HepG2 (cell line): Measurements from ENCODE around the gene P4HTM. TPM values are rescaled to one million over a fixed set of nuclear protein-coding genes. Genes with fewer than 3 reads are reported as not detected.
A peak's percentile ranks its signal among the peaks of the same experiment; 100 is the strongest.

Experiments used
- DBP ChIP-seq: sonication (generic); formaldehyde crosslinking; IDR thresholded peaks from 2 replicates; pipeline ENCODE4 v1.4.0; 2020; ENCODE audit warnings: missing genetic modification reagents; ENCODE audit errors: not compliant biosample characterization
- FIP1L1 ChIP-seq: fragments of 200-400 bp; formaldehyde crosslinking; IDR thresholded peaks from 2 replicates; pipeline ENCODE4 v1.6.1; 2018; ENCODE audit warnings: low read depth, mild to moderate bottlenecking, low read length, moderate library complexity, borderline replicate concordance; ENCODE audit not compliant: insufficient read depth
- ISL2 ChIP-seq: sonication (generic); formaldehyde crosslinking; IDR thresholded peaks from 2 replicates; pipeline ENCODE4 v1.5.0; 2020; ENCODE audit warnings: missing genetic modification reagents
- KAT7 ChIP-seq: IDR thresholded peaks from 2 replicates; pipeline ENCODE4 v1.6.1; 2018; ENCODE audit warnings: borderline replicate concordance, missing compliant biosample characterization
- KDM5A ChIP-seq: fragments of 200-600 bp; sonication (generic); IDR thresholded peaks from 2 replicates; pipeline ENCODE4 v1.7.0; 2018; ENCODE audit warnings: antibody characterized with exemption, mild to moderate bottlenecking, low read length, borderline replicate concordance
- MBNL3 ChIP-seq: fragments of 250-450 bp; sonication (Bioruptor Pico); conservative IDR thresholded peaks from 2 replicates; pipeline ENCODE4 v1.8.0; 2022; ENCODE audit warnings: mild to moderate bottlenecking, inconsistent platforms
- PAF1 ChIP-seq: IDR thresholded peaks from 2 replicates; pipeline ENCODE4 v1.6.1; 2016; ENCODE audit warnings: missing genetic modification reagents, missing compliant biosample characterization
- RARG ChIP-seq: sonication (generic); formaldehyde crosslinking; IDR thresholded peaks from 2 replicates; pipeline ENCODE4 v1.4.0; 2020; ENCODE audit warnings: low read depth, mild to moderate bottlenecking, missing genetic modification reagents
- SIN3B ChIP-seq: fragments of 150-350 bp; IDR thresholded peaks from 2 replicates; pipeline ENCODE4 v1.6.1; 2014; ENCODE audit warnings: low read length
- U2AF2 ChIP-seq: fragments of 200-400 bp; formaldehyde crosslinking; IDR thresholded peaks from 2 replicates; pipeline ENCODE4 v1.6.1; 2017; ENCODE audit warnings: low read depth, mild to moderate bottlenecking, low read length
- ZKSCAN8 ChIP-seq: IDR thresholded peaks from 2 replicates; pipeline ENCODE4 v1.6.1; 2016; ENCODE audit warnings: borderline replicate concordance, missing genetic modification reagents, missing compliant biosample characterization
- ZNF121 ChIP-seq: sonication (generic); formaldehyde crosslinking; IDR thresholded peaks from 2 replicates; pipeline ENCODE4 v1.5.0; 2020; ENCODE audit warnings: mild to moderate bottlenecking, missing genetic modification reagents
- ZNF263 ChIP-seq: sonication (generic); formaldehyde crosslinking; IDR thresholded peaks from 2 replicates; pipeline ENCODE4 v1.4.0; 2020; ENCODE audit warnings: missing genetic modification reagents
- ZNF614 ChIP-seq: IDR thresholded peaks from 2 replicates; pipeline ENCODE4 v1.6.1; 2018; ENCODE audit warnings: missing biosample characterization, missing genetic modification reagents, inconsistent platforms, borderline replicate concordance
- ZNF619 ChIP-seq: sonication (generic); formaldehyde crosslinking; IDR thresholded peaks from 2 replicates; pipeline ENCODE4 v1.4.0; 2020; ENCODE audit warnings: mild to moderate bottlenecking, missing genetic modification reagents
- ZNF660 ChIP-seq: sonication (generic); formaldehyde crosslinking; IDR thresholded peaks from 2 replicates; pipeline ENCODE4 v1.5.1; 2020; ENCODE audit warnings: mild to moderate bottlenecking, low read depth, missing genetic modification reagents, borderline replicate concordance
- ZNF724P ChIP-seq: sonication (generic); formaldehyde crosslinking; IDR thresholded peaks from 2 replicates; pipeline ENCODE4 v1.8.0; 2022; ENCODE audit warnings: missing genetic modification reagents, borderline replicate concordance
- ZNF746 ChIP-seq: sonication (generic); formaldehyde crosslinking; IDR thresholded peaks from 2 replicates; pipeline ENCODE4 v1.8.0; 2022; ENCODE audit warnings: mild to moderate bottlenecking, missing genetic modification reagents
- ZNF780A ChIP-seq: sonication (generic); formaldehyde crosslinking; IDR thresholded peaks from 2 replicates; pipeline ENCODE4 v1.8.0; 2022; ENCODE audit warnings: mild to moderate bottlenecking, missing genetic modification reagents, moderate library complexity
- ZNF891 ChIP-seq: sonication (generic); formaldehyde crosslinking; IDR thresholded peaks from 2 replicates; pipeline ENCODE4 v1.5.0; 2020; ENCODE audit warnings: mild to moderate bottlenecking, missing genetic modification reagents
- polyA plus RNA-seq, 8 experiments: library from polyadenylated mRNA; depleted of rRNA in 3 of 8; stranded (reverse) in 7 of 8; unstranded in 1 of 8; fragments of >200 nt; fragmentation: Illumina TruSeq in 4 of 8; extraction: Trizol in 4 of 8; gene quantifications; 2 replicates each; pipeline versions ENCODE4 v1.2.1 to v1.2.3, GENCODE V29; 2011 to 2016; ENCODE audit warnings: low read depth in 4 of 8, missing spikeins in 1 of 8, mixed read lengths in 1 of 8; ENCODE audit not compliant: insufficient read depth in 1 of 8
- total RNA-seq, 5 experiments: library from RNA; depleted of rRNA; stranded (reverse); fragments of >200 nt; fragmentation: Illumina TruSeq; extraction: Trizol; gene quantifications; 2 replicates each; pipeline ENCODE4 v1.2.3, GENCODE V29; 2016; ENCODE audit warnings: low read depth in 1 of 5
- TF ChIP-seq, protein P1 (sequence below): sonication (generic); formaldehyde crosslinking; conservative IDR thresholded peaks from 2 replicates; pipeline ENCODE4 v1.4.0; 2020; ENCODE audit warnings: missing genetic modification reagents
- TF ChIP-seq, protein P2 (sequence below): sonication (generic); formaldehyde crosslinking; IDR thresholded peaks from 2 replicates; pipeline ENCODE4 v1.4.0; 2020; ENCODE audit warnings: missing genetic modification reagents, borderline replicate concordance
- TF ChIP-seq, protein P3 (sequence below): sonication (generic); formaldehyde crosslinking; IDR thresholded peaks from 2 replicates; pipeline ENCODE4 v1.4.0; 2020; ENCODE audit warnings: mild to moderate bottlenecking, missing genetic modification reagents, borderline replicate concordance

Gene P4HTM
- total and polyA plus RNA-seq, 2 of the 13 experiments (the other 11 are each of a cell fraction or from before 2014, with no cell fraction given), result 0.01 TPM; not detected in 1

DNA sequence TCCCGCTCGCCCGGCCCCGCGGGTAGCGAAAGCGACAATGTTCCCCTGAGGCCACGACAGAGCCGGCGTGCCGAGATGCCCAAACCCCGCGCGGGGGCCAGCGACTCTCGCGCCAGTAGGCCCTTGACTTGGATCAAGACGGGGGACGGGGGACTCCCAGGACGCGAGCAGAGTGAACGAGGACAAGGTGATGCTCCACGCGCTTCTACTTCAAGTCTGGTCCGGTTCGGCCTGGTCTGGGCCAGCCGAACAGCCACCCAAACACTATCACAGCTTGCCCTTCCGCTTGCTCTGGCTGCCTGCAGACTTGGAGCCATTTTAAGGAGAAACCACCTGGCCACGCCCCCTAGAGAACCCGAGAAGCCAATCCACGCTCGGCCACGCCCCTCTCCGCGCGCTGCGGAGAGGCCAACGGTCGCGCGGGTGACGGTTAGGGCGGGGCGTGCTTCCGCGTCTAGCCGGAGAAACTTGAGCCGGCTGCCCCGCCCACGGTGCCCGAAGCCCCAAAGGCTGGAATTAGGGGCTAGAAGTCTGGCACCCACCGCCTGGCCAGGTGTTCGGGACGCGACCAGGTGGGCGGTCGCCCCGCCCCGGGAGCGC is 31.3 kb downstream of the P4HTM start (continued):
- TF ChIP-seq ZNF263 (CRISPR knock-in tag) (no peak; the same call in none of the 2 replicates), ZNF724P (CRISPR knock-in tag) (peak; percentile 89; the same call in 1 of the 2 replicates), ZNF614 (no peak; the same call in 1 of the 2 replicates), KDM5A (no peak; the same call in 1 of the 2 replicates), ZNF891 (CRISPR knock-in tag) (peak; percentile 99), SIN3B (peak; percentile 57; the same call in 1 of the 2 replicates), DBP (CRISPR knock-in tag) (no peak), U2AF2 (no peak), MBNL3 (CRISPR knock-in tag) (no peak), ZNF746 (CRISPR knock-in tag) (no peak; the same call in 1 of the 2 replicates), FIP1L1 (no peak), KAT7 (CRISPR knock-in tag) (peak; percentile 20; the same call in 1 of the 2 replicates), ZNF619 (CRISPR knock-in tag) (no peak), ZNF780A (CRISPR knock-in tag) (no peak), ZNF121 (CRISPR knock-in tag) (no peak), ZNF660 (CRISPR knock-in tag) (no peak), ISL2 (CRISPR knock-in tag) (peak; percentile 60; the same call in 1 of the 2 replicates), ZKSCAN8 (CRISPR knock-in tag) (no peak), RARG (CRISPR knock-in tag) (peak; percentile 80), PAF1 (CRISPR knock-in tag) (no peak)
- TF ChIP-seq, protein P1, sequence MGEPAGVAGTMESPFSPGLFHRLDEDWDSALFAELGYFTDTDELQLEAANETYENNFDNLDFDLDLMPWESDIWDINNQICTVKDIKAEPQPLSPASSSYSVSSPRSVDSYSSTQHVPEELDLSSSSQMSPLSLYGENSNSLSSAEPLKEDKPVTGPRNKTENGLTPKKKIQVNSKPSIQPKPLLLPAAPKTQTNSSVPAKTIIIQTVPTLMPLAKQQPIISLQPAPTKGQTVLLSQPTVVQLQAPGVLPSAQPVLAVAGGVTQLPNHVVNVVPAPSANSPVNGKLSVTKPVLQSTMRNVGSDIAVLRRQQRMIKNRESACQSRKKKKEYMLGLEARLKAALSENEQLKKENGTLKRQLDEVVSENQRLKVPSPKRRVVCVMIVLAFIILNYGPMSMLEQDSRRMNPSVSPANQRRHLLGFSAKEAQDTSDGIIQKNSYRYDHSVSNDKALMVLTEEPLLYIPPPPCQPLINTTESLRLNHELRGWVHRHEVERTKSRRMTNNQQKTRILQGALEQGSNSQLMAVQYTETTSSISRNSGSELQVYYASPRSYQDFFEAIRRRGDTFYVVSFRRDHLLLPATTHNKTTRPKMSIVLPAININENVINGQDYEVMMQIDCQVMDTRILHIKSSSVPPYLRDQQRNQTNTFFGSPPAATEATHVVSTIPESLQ (CRISPR knock-in tag), result no peak
- TF ChIP-seq, protein P2, sequence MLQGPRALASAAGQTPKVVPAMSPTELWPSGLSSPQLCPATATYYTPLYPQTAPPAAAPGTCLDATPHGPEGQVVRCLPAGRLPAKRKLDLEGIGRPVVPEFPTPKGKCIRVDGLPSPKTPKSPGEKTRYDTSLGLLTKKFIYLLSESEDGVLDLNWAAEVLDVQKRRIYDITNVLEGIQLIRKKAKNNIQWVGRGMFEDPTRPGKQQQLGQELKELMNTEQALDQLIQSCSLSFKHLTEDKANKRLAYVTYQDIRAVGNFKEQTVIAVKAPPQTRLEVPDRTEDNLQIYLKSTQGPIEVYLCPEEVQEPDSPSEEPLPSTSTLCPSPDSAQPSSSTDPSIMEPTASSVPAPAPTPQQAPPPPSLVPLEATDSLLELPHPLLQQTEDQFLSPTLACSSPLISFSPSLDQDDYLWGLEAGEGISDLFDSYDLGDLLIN (CRISPR knock-in tag), result no peak
- TF ChIP-seq, protein P3, sequence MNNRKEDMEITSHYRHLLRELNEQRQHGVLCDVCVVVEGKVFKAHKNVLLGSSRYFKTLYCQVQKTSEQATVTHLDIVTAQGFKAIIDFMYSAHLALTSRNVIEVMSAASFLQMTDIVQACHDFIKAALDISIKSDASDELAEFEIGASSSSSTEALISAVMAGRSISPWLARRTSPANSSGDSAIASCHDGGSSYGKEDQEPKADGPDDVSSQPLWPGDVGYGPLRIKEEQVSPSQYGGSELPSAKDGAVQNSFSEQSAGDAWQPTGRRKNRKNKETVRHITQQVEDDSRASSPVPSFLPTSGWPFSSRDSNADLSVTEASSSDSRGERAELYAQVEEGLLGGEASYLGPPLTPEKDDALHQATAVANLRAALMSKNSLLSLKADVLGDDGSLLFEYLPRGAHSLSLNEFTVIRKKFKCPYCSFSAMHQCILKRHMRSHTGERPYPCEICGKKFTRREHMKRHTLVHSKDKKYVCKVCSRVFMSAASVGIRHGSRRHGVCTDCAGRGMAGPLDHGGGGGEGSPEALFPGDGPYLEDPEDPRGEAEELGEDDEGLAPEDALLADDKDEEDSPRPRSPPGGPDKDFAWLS (CRISPR knock-in tag), result no peak
